Uterus (tissue), 4 donors: ENCODE measurements around the gene MIAT. TPM values are rescaled to one million over a fixed set of nuclear protein-coding genes. Genes with fewer than 3 reads are reported as not detected.
"Not testable (repeated sequence)": the region's sequence is repeated elsewhere in the genome, so short reads cannot be mapped to it uniquely, and the experiment has no call there.

Source experiments
- DNase-seq, 2 donors: peaks; one replicate each; pipeline ENCODE4 v3.0.0-alpha.2; 2019 to 2020
- H3K27ac ChIP-seq, 2 donors: fragments of 200-600 bp; sonication (generic); 1 replicate in 1 of 2; 2 replicates in 1 of 2; pipeline ENCODE4 v1.5.1; 2016 to 2018
- H3K27me3 ChIP-seq, 2 donors: fragments of 200-600 bp; sonication (generic); one replicate each; pipeline ENCODE4 v1.5.1; 2018 to 2019; ENCODE audit warnings: control low read depth in 1 of 2
- H3K36me3 ChIP-seq, 2 donors: fragments of 200-600 bp; sonication (generic); one replicate each; pipeline ENCODE4 v1.5.1; 2019; ENCODE audit warnings: control low read depth in 1 of 2
- H3K4me1 ChIP-seq, 2 donors: fragments of 200-600 bp; sonication (generic); one replicate each; pipeline ENCODE4 v1.5.1; 2018 to 2019; ENCODE audit warnings: control low read depth in 1 of 2
- H3K4me3 ChIP-seq, 2 donors: fragments of 200-600 bp; sonication (generic); 1 replicate in 1 of 2; 2 replicates in 1 of 2; pipeline ENCODE4 v1.5.1; 2018 to 2019; ENCODE audit warnings: mild to moderate bottlenecking in 1 of 2
- H3K9me3 ChIP-seq, 2 donors: fragments of 200-600 bp; sonication (generic); one replicate each; pipeline ENCODE4 v1.5.1; 2019; ENCODE audit warnings: control low read depth in 1 of 2
- POLR2A ChIP-seq, 2 donors: fragments of 450-650 bp; IDR thresholded peaks; one replicate each; pipeline ENCODE4 v1.6.1; 2016; ENCODE audit warnings: antibody characterized with exemption in 2 of 2, mild to moderate bottlenecking in 1 of 2, moderate library complexity in 1 of 2
- intact Hi-C: fragments of 100-400 bp; cut with DNase I; formaldehyde crosslinking; loops from one replicate; pipeline ENCODE4 v1.15.1; 2023; ENCODE audit warnings: low total_unique reads
- total RNA-seq, 4 donors: library from RNA; depleted of rRNA in 3 of 4; stranded (reverse); fragments of >200 nt in 3 of 4; gene quantifications; one replicate each; pipeline versions ENCODE4 v1.1.0 to v1.2.4, GENCODE V29; 2014 to 2023
- TF ChIP-seq, protein P1 (sequence below), 4 experiments: fragments of 200-600 bp in 2 of 4; fragments of 450-650 bp in 2 of 4; sonication (generic) in 2 of 4; IDR thresholded peaks; one replicate each; pipeline ENCODE4 v1.5.1; 2016 to 2019; ENCODE audit warnings: antibody characterized with exemption in 4 of 4, mild to moderate bottlenecking in 2 of 4, moderate library complexity in 1 of 4
- donor health status: DM: yes; HTN: yes; CAD: no.

MIAT gene
- total RNA-seq, 4 donors from 2014 or later = 0.51 to 5.3 (median 3.1) TPM

- intact Hi-C loops = no loop called here
- TF ChIP-seq, protein P1, sequence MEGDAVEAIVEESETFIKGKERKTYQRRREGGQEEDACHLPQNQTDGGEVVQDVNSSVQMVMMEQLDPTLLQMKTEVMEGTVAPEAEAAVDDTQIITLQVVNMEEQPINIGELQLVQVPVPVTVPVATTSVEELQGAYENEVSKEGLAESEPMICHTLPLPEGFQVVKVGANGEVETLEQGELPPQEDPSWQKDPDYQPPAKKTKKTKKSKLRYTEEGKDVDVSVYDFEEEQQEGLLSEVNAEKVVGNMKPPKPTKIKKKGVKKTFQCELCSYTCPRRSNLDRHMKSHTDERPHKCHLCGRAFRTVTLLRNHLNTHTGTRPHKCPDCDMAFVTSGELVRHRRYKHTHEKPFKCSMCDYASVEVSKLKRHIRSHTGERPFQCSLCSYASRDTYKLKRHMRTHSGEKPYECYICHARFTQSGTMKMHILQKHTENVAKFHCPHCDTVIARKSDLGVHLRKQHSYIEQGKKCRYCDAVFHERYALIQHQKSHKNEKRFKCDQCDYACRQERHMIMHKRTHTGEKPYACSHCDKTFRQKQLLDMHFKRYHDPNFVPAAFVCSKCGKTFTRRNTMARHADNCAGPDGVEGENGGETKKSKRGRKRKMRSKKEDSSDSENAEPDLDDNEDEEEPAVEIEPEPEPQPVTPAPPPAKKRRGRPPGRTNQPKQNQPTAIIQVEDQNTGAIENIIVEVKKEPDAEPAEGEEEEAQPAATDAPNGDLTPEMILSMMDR (IDR thresholded peaks at IDR 0.05) = no peak
- TF ChIP-seq POLR2A (IDR thresholded peaks at IDR 0.05) = no peak
- Histone ChIP-seq H3K36me3 (no peaks in the 10 kb centered on the region), H3K27ac (no peak overlapping the region), H3K4me3 (no peak overlapping the region), H3K27me3 (no peaks in the 10 kb centered on the region), H3K4me1 (no peaks in the 10 kb centered on the region), H3K9me3 (no peaks in the 10 kb centered on the region)
- no peak for DNase-seq
These were observed 45.8 kb downstream of the MIAT start for GRCh38 chr22:26702906-26703830.

DNA sequence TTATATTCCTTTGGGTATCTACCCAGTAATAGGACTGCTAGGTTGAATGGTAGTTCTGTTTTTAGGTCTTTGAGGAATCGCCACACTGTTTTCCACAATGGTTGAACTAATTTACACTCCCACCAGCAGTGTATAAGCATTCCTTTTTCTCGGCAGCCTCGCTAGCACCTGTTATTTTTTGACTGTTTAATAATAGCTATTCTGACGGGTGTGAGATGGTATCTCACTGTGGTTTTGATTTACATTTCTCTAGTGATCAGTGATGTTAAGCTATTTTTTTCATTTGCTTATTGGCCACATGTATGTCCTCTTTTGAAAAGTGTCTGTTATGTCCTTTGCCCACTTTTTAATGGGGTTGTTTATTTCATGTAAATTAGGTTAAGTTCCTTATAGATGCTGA is 48.0 kb downstream of the MIAT start:
- H3K9me3 ChIP-seq, H3K27ac ChIP-seq, H3K27me3 ChIP-seq, DNase-seq, H3K4me3 ChIP-seq, H3K36me3 ChIP-seq, H3K4me1 ChIP-seq, intact Hi-C loops: not testable (repeated sequence)

DNA sequence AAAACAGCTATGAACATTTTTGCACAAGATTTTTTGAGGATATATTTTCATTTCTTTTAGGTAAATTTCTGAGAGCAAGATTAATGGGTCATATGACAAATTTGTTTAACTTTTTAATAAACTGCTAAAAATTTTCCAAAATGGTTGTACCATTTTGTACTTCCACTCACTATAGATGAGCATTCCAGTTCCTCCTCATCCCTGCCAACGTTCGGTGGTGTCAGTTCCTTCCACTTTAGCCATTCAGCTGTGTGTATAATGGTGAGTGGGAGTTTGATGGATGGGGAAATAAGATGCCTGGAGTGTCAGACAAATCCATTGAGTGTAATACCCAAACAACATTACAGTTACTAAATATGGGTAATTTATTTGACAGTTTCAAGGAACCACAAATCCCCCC is 49.7 kb downstream of the MIAT start:
- no peak for TF ChIP-seq POLR2A (IDR thresholded peaks at IDR 0.05)
- TF ChIP-seq, protein P1 (IDR thresholded peaks at IDR 0.05) = no peak
- intact Hi-C loops = no loop called here
- no peak overlapping the region for H3K27ac ChIP-seq

GRCh38 chr22:26707581-26707980 is 50.2 kb downstream of the MIAT start:
- H3K27me3 ChIP-seq = no peaks in the 10 kb centered on the region
- intact Hi-C loops = no loop called here
- H3K27ac ChIP-seq = no peak overlapping the region
- H3K4me3 ChIP-seq = no peak overlapping the region
- H3K36me3 ChIP-seq = no peaks in the 10 kb centered on the region
- no peaks in the 10 kb centered on the region for H3K9me3 ChIP-seq
- H3K4me1 ChIP-seq = no peaks in the 10 kb centered on the region
- no peak for TF ChIP-seq POLR2A (IDR thresholded peaks at IDR 0.05)
- TF ChIP-seq, protein P1 (IDR thresholded peaks at IDR 0.05) = no peak
- DNase-seq = no peak

More for the DNA sequence above, 49.7 kb downstream of the MIAT start:
- H3K9me3 ChIP-seq = no peaks in the 10 kb centered on the region
- no peaks in the 10 kb centered on the region for H3K4me1 ChIP-seq
- H3K4me3 ChIP-seq = no peak overlapping the region
- H3K36me3 ChIP-seq = no peaks in the 10 kb centered on the region
- H3K27me3 ChIP-seq = no peaks in the 10 kb centered on the region
- no peak for DNase-seq

DNA sequence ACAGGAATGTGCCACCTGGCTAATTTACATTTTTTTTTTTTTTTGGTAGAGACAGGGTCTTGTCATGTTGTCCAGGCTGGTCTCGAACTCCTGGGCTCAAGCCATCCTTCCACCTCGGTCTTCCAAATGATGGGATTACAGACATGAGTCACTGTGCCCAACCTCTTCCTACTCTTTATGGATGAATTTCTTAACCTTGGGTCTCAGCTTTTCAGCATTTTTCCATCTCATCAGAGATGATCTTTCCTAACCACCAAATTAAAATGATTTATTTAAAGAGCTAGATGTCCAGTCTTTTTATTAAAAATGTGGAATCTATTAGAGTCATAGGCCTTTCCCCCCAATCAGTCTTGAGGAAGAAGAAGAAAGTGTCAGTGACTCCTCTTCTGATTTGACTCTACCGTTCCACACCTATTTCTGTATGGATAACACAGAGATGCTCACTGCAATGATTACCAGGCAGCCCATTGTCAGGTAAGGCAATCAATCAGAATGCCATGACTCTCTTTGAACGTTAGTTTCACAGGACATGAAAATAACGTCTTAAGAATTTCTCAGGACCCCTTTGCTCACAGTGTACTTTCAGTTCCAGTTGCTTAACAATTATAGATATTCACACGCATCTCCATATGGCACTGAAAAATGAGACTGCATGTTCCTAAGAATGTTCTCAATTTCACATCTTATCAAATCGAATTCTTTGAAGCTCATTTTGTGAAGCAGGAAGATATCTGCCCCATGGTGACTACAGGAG is 51.0 kb downstream of the MIAT start:
- Histone ChIP-seq H3K27ac (no peak overlapping the region), H3K4me1 (no peaks in the 10 kb centered on the region), H3K4me3 (no peak overlapping the region), H3K9me3 (no peaks in the 10 kb centered on the region), H3K27me3 (no peaks in the 10 kb centered on the region), H3K36me3 (no peaks in the 10 kb centered on the region)
- intact Hi-C loops = no loop called here
- TF ChIP-seq, protein P1 (IDR thresholded peaks at IDR 0.05) = no peak
- TF ChIP-seq POLR2A (IDR thresholded peaks at IDR 0.05) = no peak
- DNase-seq = no peak
